Loucy (cell line): ENCODE measurements around the gene GPRC5C.

Source experiments
- CTCF ChIP-seq: fragments of 200-600 bp; sonication (generic); conservative IDR thresholded peaks from 2 replicates; pipeline ENCODE4 v1.5.1; 2014; ENCODE audit warnings: mild to moderate bottlenecking, antibody characterized with exemption, low read length
- EZH2phosphoT487 ChIP-seq: fragments of 200-600 bp; IDR thresholded peaks from 2 replicates; pipeline ENCODE4 v1.6.1; 2018; ENCODE audit warnings: antibody characterized with exemption, mild to moderate bottlenecking, moderate library complexity, borderline replicate concordance

- no peak for TF ChIP-seq CTCF
- TF ChIP-seq EZH2phosphoT487, result no peak
These were observed 27.1 kb upstream of the GPRC5C start for GRCh38 chr17:74404789-74405188.
